Measurements from ENCODE around the gene PBX3.

DNA sequence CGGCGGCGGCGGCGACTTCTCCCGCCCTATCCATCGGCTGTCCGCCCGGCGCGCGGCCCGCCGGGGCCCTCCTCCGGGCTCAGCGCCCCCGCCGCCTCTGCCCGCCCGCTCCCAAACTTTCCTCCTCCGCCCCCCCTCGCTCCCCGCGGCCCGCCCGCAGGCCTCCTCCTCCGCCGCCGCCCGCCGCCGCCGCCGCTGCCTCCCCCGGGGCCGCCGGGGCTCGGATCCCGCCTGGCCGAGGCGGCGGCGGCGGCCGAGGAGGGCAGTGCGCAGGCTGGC is 460 bp upstream of the PBX3 start:
- TF ChIP-seq EZH2 (IDR thresholded peaks at IDR 0.05; ENCODE audit: low read length): no peak
- TF ChIP-seq, protein P1, sequence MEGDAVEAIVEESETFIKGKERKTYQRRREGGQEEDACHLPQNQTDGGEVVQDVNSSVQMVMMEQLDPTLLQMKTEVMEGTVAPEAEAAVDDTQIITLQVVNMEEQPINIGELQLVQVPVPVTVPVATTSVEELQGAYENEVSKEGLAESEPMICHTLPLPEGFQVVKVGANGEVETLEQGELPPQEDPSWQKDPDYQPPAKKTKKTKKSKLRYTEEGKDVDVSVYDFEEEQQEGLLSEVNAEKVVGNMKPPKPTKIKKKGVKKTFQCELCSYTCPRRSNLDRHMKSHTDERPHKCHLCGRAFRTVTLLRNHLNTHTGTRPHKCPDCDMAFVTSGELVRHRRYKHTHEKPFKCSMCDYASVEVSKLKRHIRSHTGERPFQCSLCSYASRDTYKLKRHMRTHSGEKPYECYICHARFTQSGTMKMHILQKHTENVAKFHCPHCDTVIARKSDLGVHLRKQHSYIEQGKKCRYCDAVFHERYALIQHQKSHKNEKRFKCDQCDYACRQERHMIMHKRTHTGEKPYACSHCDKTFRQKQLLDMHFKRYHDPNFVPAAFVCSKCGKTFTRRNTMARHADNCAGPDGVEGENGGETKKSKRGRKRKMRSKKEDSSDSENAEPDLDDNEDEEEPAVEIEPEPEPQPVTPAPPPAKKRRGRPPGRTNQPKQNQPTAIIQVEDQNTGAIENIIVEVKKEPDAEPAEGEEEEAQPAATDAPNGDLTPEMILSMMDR (optimal IDR thresholded peaks at IDR 0.05 in 1 of 3, IDR thresholded peaks at IDR 0.05 in 1 of 3, conservative IDR thresholded peaks at IDR 0.05 in 1 of 3; ENCODE audit: extremely low read depth in 1 of 3, insufficient read depth in 2 of 3, low read length in 3 of 3): no peak
